Thyroid gland (tissue), 4 donors: ENCODE measurements around the gene ITGAV.

Experiments
- CTCF ChIP-seq, 6 experiments: fragments of 200-600 bp in 3 of 6; fragments of 450-650 bp in 3 of 6; sonication (generic) in 3 of 6; IDR thresholded peaks; one replicate each; pipeline ENCODE4 v1.5.1; 2016 to 2019; ENCODE audit warnings: antibody characterized with exemption in 6 of 6, mild to moderate bottlenecking in 2 of 6, inconsistent platforms in 1 of 6, moderate library complexity in 1 of 6
- POLR2A ChIP-seq, 2 donors: fragments of 450-650 bp; IDR thresholded peaks; one replicate each; pipeline ENCODE4 v1.6.1; 2017; ENCODE audit warnings: antibody characterized with exemption in 2 of 2, mild to moderate bottlenecking in 2 of 2, moderate library complexity in 1 of 2

DNA sequence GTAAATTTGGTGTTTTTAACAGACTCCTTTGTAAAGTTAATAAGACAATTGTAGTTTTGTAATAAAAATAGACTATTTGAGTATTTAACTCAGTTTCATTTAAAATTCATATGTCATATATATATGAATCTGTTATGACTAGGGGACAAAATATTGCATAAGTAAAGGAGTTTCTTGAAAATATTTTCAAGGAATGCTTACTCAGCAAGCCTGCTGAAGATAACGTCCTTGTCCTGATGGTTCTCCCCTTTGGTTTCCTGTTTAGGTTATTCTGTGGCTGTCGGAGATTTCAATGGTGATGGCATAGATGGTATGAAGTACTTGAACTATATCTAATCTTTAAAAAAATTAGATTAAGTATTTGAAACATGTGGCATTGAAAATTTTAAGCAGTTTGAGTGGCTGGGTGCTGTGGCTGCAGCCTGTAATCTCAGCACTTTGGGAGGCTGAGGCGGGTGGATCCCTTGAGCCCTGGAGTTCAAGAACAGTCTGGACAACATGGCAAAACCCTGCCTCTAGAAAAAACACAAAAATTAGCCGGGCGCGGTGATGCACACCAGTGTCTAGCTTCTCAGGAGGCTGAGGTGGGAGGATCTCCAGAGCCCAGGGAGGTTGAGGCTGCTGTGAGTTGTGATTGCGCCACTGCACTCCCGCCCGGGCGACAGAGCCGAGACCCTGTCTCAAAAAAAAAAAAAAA is 47.1 kb downstream of the ITGAV start:
- TF ChIP-seq CTCF (IDR thresholded peaks at IDR 0.05), result no peak
- no peak for TF ChIP-seq POLR2A (IDR thresholded peaks at IDR 0.05)
